Ovary (tissue), 9 donors: ENCODE data around the gene GLB1L2. TPM values are rescaled to one million over a fixed set of nuclear protein-coding genes. Genes with fewer than 3 reads are reported as not detected.

Experiments used
- DNase-seq, 5 donors: peaks; one replicate each; pipeline ENCODE4 v3.0.0-alpha.2; 2019 to 2020
- H3K27ac ChIP-seq, 2 donors: fragments of 200-600 bp; one replicate each; pipeline versions ENCODE4 v1.5.1 to v1.8.0; 2019 to 2022
- H3K27me3 ChIP-seq: fragments of 200-600 bp; one replicate; pipeline ENCODE4 v1.8.0; 2022
- H3K36me3 ChIP-seq: fragments of 200-600 bp; sonication (generic); one replicate; pipeline ENCODE4 v1.5.1; 2019
- H3K4me1 ChIP-seq: one replicate; pipeline ENCODE4 v1.8.1; 2013; ENCODE audit warnings: mild to moderate bottlenecking, moderate library complexity; ENCODE audit not compliant: insufficient read depth
- H3K4me3 ChIP-seq: fragments of 200-600 bp; sonication (generic); one replicate; pipeline ENCODE4 v1.5.1; 2017
- H3K9me3 ChIP-seq, 2 donors: fragments of 200-600 bp in 1 of 2; sonication (generic) in 1 of 2; one replicate each; pipeline versions ENCODE4 v1.5.1 to v1.8.1; 2013 to 2019; ENCODE audit warnings: mild to moderate bottlenecking in 1 of 2, moderate library complexity in 1 of 2
- CTCF ChIP-seq, 3 donors: fragments of 450-650 bp in 2 of 3; fragments of 200-600 bp in 1 of 3; IDR thresholded peaks; one replicate each; pipeline versions ENCODE4 v1.5.1 to v1.8.0; 2016 to 2022; ENCODE audit warnings: antibody characterized with exemption in 3 of 3, mild to moderate bottlenecking in 1 of 3
- EP300 ChIP-seq: sonication (generic); formaldehyde crosslinking; IDR thresholded peaks from one replicate; pipeline ENCODE4 v1.6.1; 2017; ENCODE audit warnings: antibody characterized with exemption
- POLR2A ChIP-seq: fragments of 450-650 bp; IDR thresholded peaks from one replicate; pipeline ENCODE4 v1.6.1; 2017; ENCODE audit warnings: antibody characterized with exemption, mild to moderate bottlenecking, moderate library complexity
- WGBS, 3 donors: extraction: QIAGEN DNeasy Blood & Tissue Kit in 1 of 3; methylation state at CpG; one replicate each; pipeline versions ENCODE4 v1.1.5 to v1.1.7; 2013 to 2017; 5-methylcytosine and 5-hydroxymethylcytosine counted together
- intact Hi-C, 4 donors: fragments of 100-400 bp; cut with DNase I; formaldehyde crosslinking; loops; one replicate each; pipeline versions ENCODE4 v1.11.0 to v1.15.1; 2022 to 2023
- polyA plus RNA-seq, 2 donors: library from polyadenylated mRNA; stranded (reverse); fragments of 200-250 nt in 1 of 2; fragments of 350-450 nt in 1 of 2; fragmentation: Illumina TruSeq in 1 of 2; extraction: RNeasy Lipid Tissue Mini Kit (QIAGEN cat#74804) in 1 of 2; gene quantifications; one replicate each; pipeline ENCODE4 v1.2.3, GENCODE V29; 2013 to 2014
- total RNA-seq, 7 donors: library from RNA; depleted of rRNA in 2 of 7; stranded (reverse); fragments of >200 nt in 2 of 7; fragmentation: NEBNext Ultra II Directional in 3 of 7; extraction: Animal tissue kit (Norgen Biotek cat#: 25700) in 3 of 7; gene quantifications; one replicate each; pipeline versions ENCODE4 v1.1.0 to v1.2.4, GENCODE V29; 2016 to 2023
- donor health status: DM: no; HTN: no; CAD: no; lungs with moderate emphysema.
- donor health status: DM: no; HTN: no; CAD: no.
- donor health status: Bipolar disorder and iron deficiency.
- donor health status: DM: yes; HTN: yes; CAD: no.
- donor health status: DM: no; HTN: no; CAD: no.
- donor health status: DM: yes; HTN: yes; CAD: no.

The GLB1L2 gene
- total and polyA plus RNA-seq, 9 donors = 9.8 to 24.6 (median 15.6) TPM

DNA sequence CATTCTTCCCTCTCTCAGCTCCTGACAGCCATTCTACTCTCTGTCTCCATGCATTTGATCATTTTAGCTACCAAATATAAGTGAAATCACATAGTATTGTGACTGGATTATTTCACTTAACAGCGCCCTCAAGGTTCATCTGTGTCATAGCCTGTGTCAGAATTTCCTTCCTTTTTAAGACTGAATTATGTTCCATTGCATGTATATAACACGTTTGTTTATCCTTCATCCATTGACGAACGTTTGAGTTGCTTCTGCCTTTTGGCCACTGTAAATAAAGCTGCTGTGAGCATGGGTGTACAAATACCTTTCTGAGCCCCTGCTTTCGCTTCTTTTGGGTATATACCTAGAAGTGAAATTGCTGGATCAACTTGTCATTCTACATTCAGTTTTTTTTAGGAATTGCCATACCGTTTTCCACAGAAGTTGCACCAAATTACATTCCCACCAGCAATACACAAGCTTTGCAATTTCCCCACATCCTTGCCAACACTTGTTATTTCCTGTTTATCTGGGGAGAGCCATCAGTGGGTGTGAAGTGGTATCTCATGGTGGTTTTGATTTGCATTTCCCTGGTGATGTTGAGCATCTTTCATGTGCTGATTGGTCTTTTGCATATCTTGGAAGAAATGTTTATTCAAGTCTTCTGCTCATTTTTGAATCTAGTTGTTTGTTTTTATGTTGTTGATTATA is 17.5 kb downstream of the GLB1L2 start:
- no peaks in the 10 kb centered on the region for H3K9me3 ChIP-seq
- WGBS, 3 donors = 76 to 79% (median 78%) methylated on average over 6 of the region's 6 CpGs
- H3K4me1 ChIP-seq = peaks cover 11% of the 10 kb centered on the region
- H3K27me3 ChIP-seq = no peaks in the 10 kb centered on the region
- no peak overlapping the region for H3K4me3 ChIP-seq
- no peak overlapping the region for H3K27ac ChIP-seq
- DNase-seq = no peak
- H3K36me3 ChIP-seq = no peaks in the 10 kb centered on the region
- TF ChIP-seq POLR2A = no peak
- TF ChIP-seq EP300 = no peak
- intact Hi-C loops = no loop called here

DNA sequence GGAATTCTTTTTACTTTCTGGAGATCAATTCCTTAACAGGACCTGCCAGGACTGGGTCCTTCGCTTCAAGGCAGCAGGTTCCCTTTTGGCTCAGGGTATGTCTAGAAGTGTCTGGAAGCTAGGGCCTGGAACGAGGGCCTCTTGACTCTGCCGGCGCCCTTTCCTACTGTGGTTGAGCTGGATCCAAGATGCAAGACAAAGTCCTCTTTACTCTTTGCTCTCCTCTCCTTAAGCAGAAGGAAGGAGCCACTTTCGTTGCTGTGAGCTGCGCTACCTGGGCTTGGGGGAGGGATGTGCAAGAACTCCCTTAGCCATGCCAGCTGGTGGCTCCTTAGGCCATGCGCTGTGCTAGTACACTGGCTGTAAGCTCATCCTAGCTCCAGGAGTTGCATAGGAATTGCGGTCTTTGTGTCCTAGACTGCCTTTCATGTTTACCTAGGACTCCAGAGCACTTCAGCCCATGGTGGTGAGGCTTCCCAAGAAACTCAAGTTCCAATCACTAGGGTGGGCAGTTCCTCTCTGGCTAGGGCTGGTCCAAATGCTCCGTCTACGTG is 18.1 kb downstream of the GLB1L2 start:
- H3K4me3 ChIP-seq = no peak overlapping the region
- no peaks in the 10 kb centered on the region for H3K9me3 ChIP-seq
- H3K27ac ChIP-seq = no peak overlapping the region
- intact Hi-C loops = no loop called here
- no peaks in the 10 kb centered on the region for H3K27me3 ChIP-seq
- TF ChIP-seq EP300 (no peak), CTCF (IDR thresholded peaks at IDR 0.05) (no peak), POLR2A (no peak)
- H3K36me3 ChIP-seq = no peaks in the 10 kb centered on the region
- 92 to 95% (median 94%) methylated on average over 10 of the region's 10 CpGs for WGBS, 3 donors
- peaks cover 11% of the 10 kb centered on the region for H3K4me1 ChIP-seq
- no peak for DNase-seq

GRCh38 chr11:134350381-134350780 is 18.6 kb downstream of the GLB1L2 start:
- no peak overlapping the region for H3K27ac ChIP-seq
- H3K36me3 ChIP-seq = no peaks in the 10 kb centered on the region
- intact Hi-C loops = no loop called here
- H3K4me3 ChIP-seq = no peak overlapping the region
- TF ChIP-seq POLR2A = no peak
- no peak for TF ChIP-seq CTCF (IDR thresholded peaks at IDR 0.05)
- TF ChIP-seq EP300 = no peak
- WGBS, 3 donors = 95 to 96% (median 96%) methylated on average over 9 of the region's 9 CpGs
- DNase-seq = no peak
- peaks cover 7% of the 10 kb centered on the region for H3K4me1 ChIP-seq
- H3K9me3 ChIP-seq = no peaks in the 10 kb centered on the region
- H3K27me3 ChIP-seq = no peaks in the 10 kb centered on the region

DNA sequence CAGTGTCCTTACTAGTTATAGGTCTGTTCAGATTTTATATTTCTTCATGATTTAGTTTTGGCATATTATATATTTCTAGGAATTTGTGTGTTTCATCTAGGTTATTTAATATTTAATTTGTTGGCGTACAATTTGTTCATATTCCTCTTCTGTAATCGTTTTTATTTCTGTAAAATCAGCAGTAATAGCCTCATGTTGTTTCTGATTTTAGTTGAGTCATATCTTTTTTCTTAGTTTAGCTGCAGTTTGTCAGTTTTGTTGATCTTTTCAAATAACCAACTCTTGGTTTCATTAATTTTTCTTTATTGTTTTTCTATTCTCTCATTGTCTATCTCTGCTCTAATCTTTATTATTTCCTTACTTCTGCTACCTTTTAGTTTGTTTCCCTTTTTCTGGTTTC is 20.3 kb downstream of the GLB1L2 start:
- no peak for TF ChIP-seq CTCF (IDR thresholded peaks at IDR 0.05)
- Histone ChIP-seq H3K36me3 (no peaks in the 10 kb centered on the region), H3K27ac (no peak overlapping the region), H3K9me3 (no peaks in the 10 kb centered on the region), H3K4me1 (no peaks in the 10 kb centered on the region), H3K4me3 (no peak overlapping the region), H3K27me3 (no peaks in the 10 kb centered on the region)
- DNase-seq = no peak
- 62 to 77% (median 64%) methylated on average over 2 of the region's 2 CpGs for WGBS, 3 donors
- intact Hi-C loops = no loop called here

DNA sequence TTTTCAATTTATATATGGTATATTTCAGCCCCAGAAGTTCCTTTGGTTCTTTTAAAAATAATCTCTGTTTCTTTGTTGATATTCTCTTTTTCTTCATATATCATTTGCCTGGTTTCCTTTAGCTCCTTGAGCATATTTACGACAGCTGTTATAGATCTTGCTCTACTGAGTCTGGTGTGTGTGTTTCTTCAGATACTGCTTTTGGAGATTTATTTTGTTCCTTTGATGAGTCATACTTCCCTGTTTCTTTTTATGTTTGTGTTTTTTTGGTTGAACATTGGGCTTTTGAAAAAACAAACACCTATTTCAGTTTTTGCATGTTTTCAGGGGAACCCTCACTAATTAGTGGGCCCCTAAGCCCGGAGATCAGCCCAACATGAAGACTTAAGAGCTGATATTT is 23.3 kb downstream of the GLB1L2 start:
- H3K27ac ChIP-seq = no peak overlapping the region
- intact Hi-C loops = no loop called here
- H3K27me3 ChIP-seq = no peaks in the 10 kb centered on the region
- no peak overlapping the region for H3K4me3 ChIP-seq
- H3K9me3 ChIP-seq = no peaks in the 10 kb centered on the region
- DNase-seq = no peak
- no peaks in the 10 kb centered on the region for H3K36me3 ChIP-seq
- WGBS, 3 donors = 18 to 21% (median 20%) methylated on average over 2 of the region's 2 CpGs
- H3K4me1 ChIP-seq = no peaks in the 10 kb centered on the region
- TF ChIP-seq CTCF (IDR thresholded peaks at IDR 0.05) = no peak
- no peak for TF ChIP-seq POLR2A
- no peak for TF ChIP-seq EP300
